SK-N-SH (cell line): ENCODE data around the gene XPR1. TPM values are rescaled to one million over a fixed set of nuclear protein-coding genes. Genes with fewer than 3 reads are reported as not detected.

Source experiments
- CTCF ChIA-PET: fragments of 300-600, 350-600 bp; formaldehyde crosslinking; extraction: SDS; loops from one replicate; lab custom pipeline; 2021; lab: Yijun Ruan, JAX
- POLR2A ChIA-PET: fragments of 350-600 bp; sonication (Branson Sonifier 250); formaldehyde crosslinking; extraction: SDS; loops from one replicate; lab custom pipeline; 2020; ENCODE audit warnings: antibody characterized with exemption, inconsistent platforms; lab: Yijun Ruan, JAX
- DNase-seq: peaks from one replicate; pipeline ENCODE4 v3.0.0; 2012
- H2AFZ ChIP-seq: fragments of 200-600 bp; sonication (generic); 2 replicates; pipeline ENCODE4 v1.8.1; 2016; ENCODE audit warnings: antibody characterized with exemption, mild to moderate bottlenecking, low read depth
- H3F3A ChIP-seq: fragments of 200-600 bp; sonication (generic); replicated peaks from 2 replicates; pipeline ENCODE3; 2016; ENCODE audit warnings: antibody characterized with exemption, mild to moderate bottlenecking; ENCODE audit not compliant: insufficient read depth
- H3K27ac ChIP-seq, 2 experiments: fragments of 200-500 bp in 1 of 2; fragments of 200-600 bp in 1 of 2; sonication (Bioruptor generic) in 1 of 2; sonication (generic), shearing (Covaris generic) in 1 of 2; 2 replicates each; pipeline versions ENCODE4 v1.5.1 to v1.6.1; 2014 to 2016; ENCODE audit warnings: low read depth in 2 of 2, inconsistent platforms in 1 of 2, low read length in 1 of 2, mild to moderate bottlenecking in 1 of 2, mixed read lengths in 1 of 2
- H3K27me3 ChIP-seq: fragments of 200-600 bp; sonication (generic), shearing (Covaris generic); 2 replicates; pipeline ENCODE4 v1.6.1; 2016; ENCODE audit warnings: mixed run types; ENCODE audit not compliant: insufficient read depth
- H3K36me3 ChIP-seq, 2 experiments: fragments of 200-500 bp in 1 of 2; fragments of 200-600 bp in 1 of 2; sonication (Bioruptor generic) in 1 of 2; sonication (generic) in 1 of 2; replicated peaks in 1 of 2; 2 replicates each; pipeline versions ENCODE3 to v1.5.1; 2014 to 2016; ENCODE audit warnings: low read length in 1 of 2, mild to moderate bottlenecking in 1 of 2; ENCODE audit not compliant: insufficient read depth in 2 of 2, control insufficient read depth in 1 of 2
- H3K4me1 ChIP-seq, 2 experiments: fragments of 200-500 bp in 1 of 2; fragments of 200-600 bp in 1 of 2; sonication (Bioruptor generic) in 1 of 2; sonication (generic), shearing (Covaris generic) in 1 of 2; 2 replicates each; pipeline versions ENCODE4 v1.5.1 to v1.6.1; 2014 to 2016; ENCODE audit warnings: low read depth in 1 of 2, low read length in 1 of 2, mixed run types in 1 of 2; ENCODE audit not compliant: insufficient read depth in 2 of 2, control insufficient read depth in 1 of 2
- H3K4me2 ChIP-seq: fragments of 200-600 bp; sonication (generic), shearing (Covaris generic); 2 replicates; pipeline ENCODE4 v1.6.1; 2017; ENCODE audit warnings: mixed run types
- H3K4me3 ChIP-seq, 2 experiments: fragments of 200-500 bp in 1 of 2; fragments of 200-600 bp in 1 of 2; sonication (Bioruptor generic) in 1 of 2; sonication (generic), shearing (Covaris generic) in 1 of 2; 2 replicates each; pipeline versions ENCODE4 v1.5.1 to v1.8.1; 2014 to 2016; ENCODE audit warnings: low read depth in 2 of 2, inconsistent platforms in 1 of 2, low read length in 1 of 2, mild to moderate bottlenecking in 1 of 2, mixed read lengths in 1 of 2, moderate library complexity in 1 of 2
- H3K79me2 ChIP-seq: fragments of 200-600 bp; sonication (generic); 2 replicates; pipeline ENCODE4 v1.8.1; 2017; ENCODE audit warnings: mild to moderate bottlenecking; ENCODE audit not compliant: insufficient read depth
- H3K9ac ChIP-seq: fragments of 200-600 bp; sonication (generic); 2 replicates; pipeline ENCODE4 v1.6.1; 2017; ENCODE audit warnings: mixed run types
- H3K9me2 ChIP-seq: fragments of 200-600 bp; sonication (generic); 2 replicates; pipeline ENCODE4 v1.6.1; 2017; ENCODE audit warnings: mixed run types
- H3K9me3 ChIP-seq: fragments of 200-600 bp; sonication (generic); 2 replicates; pipeline ENCODE4 v1.6.1; 2017; ENCODE audit warnings: mixed run types, mild to moderate bottlenecking, moderate library complexity
- H4K20me1 ChIP-seq: fragments of 200-600 bp; sonication (generic); 2 replicates; pipeline ENCODE4 v1.6.1; 2017; ENCODE audit warnings: mild to moderate bottlenecking, mixed run types; ENCODE audit not compliant: insufficient read depth
- CTCF ChIP-seq: fragments of 200-600 bp; sonication (generic); IDR thresholded peaks from 2 replicates; pipeline ENCODE4 v1.6.1; 2017; ENCODE audit warnings: antibody characterized with exemption, mild to moderate bottlenecking, moderate library complexity
- FOXM1 ChIP-seq: IDR thresholded peaks from 2 replicates; pipeline ENCODE4 v1.4.0; 2012; ENCODE audit warnings: low read depth, mild to moderate bottlenecking
- GABPA ChIP-seq: IDR thresholded peaks from 2 replicates; pipeline ENCODE4 v1.4.0; 2012; ENCODE audit warnings: low read depth, mild to moderate bottlenecking
- MEF2A ChIP-seq: IDR thresholded peaks from 2 replicates; pipeline ENCODE4 v1.4.0; 2012; ENCODE audit warnings: low read depth, borderline replicate concordance
- MXI1 ChIP-seq: IDR thresholded peaks from 2 replicates; pipeline ENCODE4 v1.6.1; 2012; ENCODE audit warnings: mild to moderate bottlenecking, low read depth, low read length, improper control_type of control experiment
- NRF1 ChIP-seq: IDR thresholded peaks from 2 replicates; pipeline ENCODE4 v1.6.1; 2012; ENCODE audit warnings: low read depth, mild to moderate bottlenecking, low read length
- POLR2AphosphoS5 ChIP-seq: IDR thresholded peaks from 2 replicates; pipeline ENCODE4 v1.6.1; 2012; ENCODE audit warnings: low read depth, low read length
- RAD21 ChIP-seq: IDR thresholded peaks from 2 replicates; pipeline ENCODE4 v1.6.1; 2012; ENCODE audit warnings: mild to moderate bottlenecking, low read length
- SIN3A ChIP-seq: IDR thresholded peaks from 2 replicates; pipeline ENCODE4 v1.6.1; 2012; ENCODE audit warnings: low read depth, mild to moderate bottlenecking, low read length, moderate library complexity, borderline replicate concordance
- SMC3 ChIP-seq: IDR thresholded peaks from 2 replicates; pipeline ENCODE4 v1.6.1; 2012; ENCODE audit warnings: low read depth, low read length, improper control_type of control experiment
- TAF1 ChIP-seq: IDR thresholded peaks from 2 replicates; pipeline ENCODE4 v1.6.1; 2012; ENCODE audit warnings: low read depth, mild to moderate bottlenecking, low read length, moderate library complexity, borderline replicate concordance
- WGBS: methylation state at CpG from one replicate; pipeline ENCODE4 v1.1.6; 2017; ENCODE audit warnings: low lambda C conversion rate; 5-methylcytosine and 5-hydroxymethylcytosine counted together
- polyA plus RNA-seq, 3 experiments: library from polyadenylated mRNA; depleted of rRNA; stranded (reverse); fragments of >200 nt; gene quantifications; 2 replicates each; pipeline ENCODE4 v1.2.3, GENCODE V29; 2012

XPR1 gene
- polyA plus RNA-seq, 1 of the 3 experiments (the other 2 are of a cell fraction) = 7.9 TPM

- POLR2A ChIA-PET = no interaction called here
Observed at GRCh38 chr1:180920702-180921101, 288.9 kb downstream of the XPR1 start.

GRCh38 chr1:180921386-180921785 lies 289.6 kb downstream of the XPR1 start:
- 80% methylated on average over 6 of the region's 6 CpGs for WGBS
- TF ChIP-seq TAF1 = no peak
- no peak for TF ChIP-seq MXI1
- TF ChIP-seq NRF1 = no peak
- TF ChIP-seq SMC3 = no peak
- no peak for TF ChIP-seq SIN3A
- H3K9ac ChIP-seq = no peak overlapping the region
- H3F3A ChIP-seq = no peaks in the 10 kb centered on the region
- H3K27ac ChIP-seq = no peak overlapping the region
- peaks cover 6 to 32% of the 10 kb centered on the region in 2 experiments; a peak in 2 of 4 replicates for H3K4me1 ChIP-seq
- H3K79me2 ChIP-seq = no peaks in the 10 kb centered on the region
- H3K9me2 ChIP-seq = no peaks in the 10 kb centered on the region
- H3K36me3 ChIP-seq = no peaks in the 10 kb centered on the region
- H4K20me1 ChIP-seq = no peaks in the 10 kb centered on the region
- ChIA-PET POLR2A (no interaction called here), CTCF (interaction anchor here (1.0 kb wide), 1 partner anchor 221 kb away, joined by 3 read pairs; no protein-coding TSS in a partner anchor)
- no peaks in the 10 kb centered on the region for H3K27me3 ChIP-seq
- H3K4me2 ChIP-seq = no peak overlapping the region
- H3K9me3 ChIP-seq = no peaks in the 10 kb centered on the region
- no peak overlapping the region for H3K4me3 ChIP-seq
- H2AFZ ChIP-seq = no peak overlapping the region
- no peak for DNase-seq

More at GRCh38 chr1:180920702-180921101, 288.9 kb downstream of the XPR1 start:
- CTCF ChIA-PET = interaction anchor here (1.0 kb wide), 1 partner anchor 222 kb away, joined by 3 read pairs; no protein-coding TSS in a partner anchor
- TF ChIP-seq RAD21 (no peak), CTCF (peak; percentile 35; the same call in 1 of the 2 replicates)
- Histone ChIP-seq H3K9me2 (no peaks in the 10 kb centered on the region), H3K9ac (no peak overlapping the region), H3K36me3 (no peaks in the 10 kb centered on the region), H3F3A (no peaks in the 10 kb centered on the region), H3K4me1 (peaks cover 0 to 25% of the 10 kb centered on the region in 2 experiments; a peak in 2 of 4 replicates), H3K27ac (no peak overlapping the region), H3K9me3 (no peaks in the 10 kb centered on the region), H3K27me3 (no peaks in the 10 kb centered on the region), H3K79me2 (no peaks in the 10 kb centered on the region), H4K20me1 (no peaks in the 10 kb centered on the region), H3K4me2 (no peak overlapping the region), H3K4me3 (no peak overlapping the region), H2AFZ (no peak overlapping the region)
- DNase-seq = no peak
- WGBS = 86% methylated on average over 8 of the region's 8 CpGs

GRCh38 chr1:180921891-180922630 lies 290.2 kb downstream of the XPR1 start:
- no peaks in the 10 kb centered on the region for H3F3A ChIP-seq
- POLR2A ChIA-PET = no interaction called here
- no peak for DNase-seq
- no peaks in the 10 kb centered on the region for H3K79me2 ChIP-seq
- H3K9me2 ChIP-seq = no peaks in the 10 kb centered on the region
- no peaks in the 10 kb centered on the region for H4K20me1 ChIP-seq
- no peak for TF ChIP-seq POLR2AphosphoS5
- no peak for TF ChIP-seq FOXM1
- TF ChIP-seq MEF2A = no peak
- no peak for TF ChIP-seq TAF1
- no peak for TF ChIP-seq GABPA
- TF ChIP-seq, all 33 proteins: peak for 0
- H3K9me3 ChIP-seq = no peaks in the 10 kb centered on the region
- no peak overlapping the region for H3K9ac ChIP-seq
- no peak overlapping the region for H3K27ac ChIP-seq
- H3K4me3 ChIP-seq = no peak overlapping the region
- no peaks in the 10 kb centered on the region for H3K27me3 ChIP-seq
- no peak overlapping the region for H3K4me2 ChIP-seq
- CTCF ChIA-PET = interaction anchor here (1.6 to 1.9 kb wide), 2 partner anchors 40 to 220 kb away, joined by 11 read pairs; no protein-coding TSS in a partner anchor
- 93% methylated on average over 8 of the region's 21 CpGs for WGBS
- no peaks in the 10 kb centered on the region for H3K36me3 ChIP-seq
- no peak overlapping the region for H2AFZ ChIP-seq
- peaks cover 12 to 39% of the 10 kb centered on the region in 2 experiments; a peak in 3 of 4 replicates for H3K4me1 ChIP-seq
